GM21825 (cell line): ENCODE data around the gene TSC22D3.
"Not testable (repeated sequence)": the region's sequence is repeated elsewhere in the genome, so short reads cannot be mapped to it uniquely, and the experiment has no call there.

Experiments used
- ATAC-seq: cut with Tn5 transposase; IDR thresholded peaks from one replicate; pipeline ENCODE4 v1.9.1; 2021; ENCODE audit warnings: mild to moderate bottlenecking, moderate library complexity; ENCODE audit not compliant: unreplicated experiment

TSC22D3 gene

DNA sequence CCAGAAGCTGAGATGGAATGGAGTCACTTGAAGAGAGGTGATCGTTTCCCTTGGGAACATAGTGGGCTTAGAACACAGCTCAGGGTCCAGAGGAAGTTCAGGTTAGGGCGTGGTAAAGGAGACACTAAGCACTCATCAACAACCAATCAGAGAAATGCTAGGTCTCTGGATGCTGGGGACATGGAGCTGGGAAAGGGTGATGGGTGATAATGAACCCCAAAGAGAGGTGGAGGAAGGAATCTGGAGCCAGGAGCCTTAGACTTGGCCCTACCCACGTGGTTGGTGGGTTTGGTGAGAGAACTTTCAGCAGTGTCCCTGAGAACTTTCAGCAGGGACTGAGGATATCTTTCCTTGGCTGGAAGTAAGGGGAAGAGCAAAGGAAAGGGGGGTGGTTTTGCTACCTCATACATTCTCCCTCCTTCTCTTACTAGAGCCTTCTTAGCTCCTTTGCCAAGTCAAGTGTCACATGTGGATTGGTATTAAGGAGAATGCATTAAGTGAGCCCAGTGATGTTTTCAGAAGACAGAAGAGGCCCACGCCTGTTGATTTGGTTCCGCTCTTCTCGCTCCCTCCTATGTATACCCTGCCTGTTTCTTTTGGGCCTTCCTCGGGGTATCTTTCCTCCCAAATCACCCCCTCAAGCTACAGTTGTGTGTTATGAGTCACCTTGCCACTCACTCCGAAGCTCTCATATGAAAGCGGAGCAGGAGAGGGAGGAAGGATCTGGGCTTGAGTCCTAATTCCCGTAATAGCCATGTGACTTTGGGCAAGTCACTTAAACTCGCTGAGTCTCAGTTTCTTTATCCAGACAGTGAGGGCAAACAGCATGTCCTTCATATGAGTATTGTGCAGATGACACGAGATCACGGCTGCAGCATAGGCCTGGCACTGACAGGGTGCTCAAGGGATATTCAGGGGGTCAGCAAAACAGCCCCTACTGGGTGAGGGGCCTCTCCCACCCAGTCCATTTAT, 63.1 kb downstream of the TSC22D3 start:
- ATAC-seq, result no peak

DNA sequence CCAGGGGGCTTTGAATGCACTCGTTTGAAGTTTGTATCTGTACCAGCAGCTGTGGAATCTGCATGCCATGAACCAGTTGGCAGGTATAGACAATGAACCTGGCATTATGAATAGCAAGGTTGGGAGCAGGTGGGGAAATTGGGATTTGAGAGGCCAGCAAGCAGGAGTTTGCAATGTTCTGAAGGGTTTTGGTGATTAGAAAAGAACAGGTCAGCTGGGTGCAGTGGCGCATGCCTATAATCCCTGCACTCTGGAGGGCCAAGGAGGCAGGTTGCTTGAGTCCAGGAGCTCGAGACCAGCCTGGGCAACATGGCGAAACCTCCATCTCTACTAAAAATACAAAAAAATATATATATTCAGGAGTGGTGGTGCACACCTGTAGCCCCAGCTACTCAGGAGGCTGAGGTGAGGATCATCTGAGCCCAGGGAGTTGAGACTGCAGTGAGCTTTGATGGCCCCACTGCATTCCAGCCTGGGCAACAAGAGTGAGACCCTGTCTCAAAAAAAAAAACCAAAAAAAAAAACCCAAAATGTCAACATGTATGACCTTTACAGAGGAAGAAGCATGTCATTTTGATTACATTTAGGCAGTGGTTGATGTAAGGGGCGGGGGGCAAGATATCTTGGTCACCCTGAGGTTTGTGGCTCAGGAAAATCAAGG, 63.9 kb downstream of the TSC22D3 start:
- no peak for ATAC-seq

- ATAC-seq, result peak; percentile 90
Observed at GRCh38 chrX:107710617-107711391, 64.8 kb downstream of the TSC22D3 start.

DNA sequence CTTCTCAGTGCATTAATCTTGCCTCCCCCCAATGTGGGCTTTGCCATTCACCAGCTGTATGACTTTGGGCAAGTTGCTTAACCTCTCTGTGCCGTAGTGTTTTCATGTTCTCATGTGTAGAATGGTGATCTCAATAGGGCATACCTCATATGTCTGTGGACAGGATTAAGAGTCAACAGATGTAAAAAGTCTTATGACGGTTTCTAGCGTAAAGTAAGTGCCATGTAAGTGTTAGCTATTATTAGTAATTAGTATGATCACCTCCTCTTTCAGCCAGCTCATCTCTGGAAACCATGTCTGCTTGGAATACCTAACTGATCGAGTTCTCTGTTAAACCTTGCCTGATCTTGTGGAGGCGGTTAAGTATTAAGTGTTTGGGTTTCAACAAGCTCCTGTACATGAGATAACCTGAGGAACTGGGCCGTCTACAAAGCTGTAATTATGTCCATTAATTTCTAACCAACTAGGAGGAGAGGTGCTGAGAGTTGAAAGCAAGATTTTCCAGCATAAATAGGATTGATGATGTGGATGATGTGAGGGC, 66.3 kb downstream of the TSC22D3 start:
- no peak for ATAC-seq

DNA sequence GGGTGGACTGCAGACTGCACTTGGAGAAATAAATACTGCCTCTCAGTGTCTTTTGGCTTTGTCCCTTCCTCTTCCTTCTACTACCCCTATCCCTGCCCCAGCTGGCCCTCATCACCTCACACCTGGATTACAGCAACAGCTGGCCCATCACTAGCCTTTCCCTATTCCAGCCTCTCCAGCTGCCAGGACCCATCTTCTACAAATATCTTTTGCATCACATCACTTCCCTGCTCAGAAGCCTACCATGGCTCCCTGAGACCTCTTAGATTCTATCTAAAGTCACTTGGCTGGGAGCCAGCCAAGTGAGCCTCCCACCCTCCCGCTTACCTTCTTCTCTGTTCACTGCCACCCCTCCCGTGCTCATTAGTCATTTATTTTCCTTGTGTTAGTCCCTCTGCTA, 66.8 kb downstream of the TSC22D3 start:
- ATAC-seq, result no peak

GRCh38 chrX:107707866-107708265, 67.7 kb downstream of the TSC22D3 start:
- ATAC-seq, result no peak

- ATAC-seq, result no peak
Observed at GRCh38 chrX:107706309-107706708, 69.3 kb downstream of the TSC22D3 start.

DNA sequence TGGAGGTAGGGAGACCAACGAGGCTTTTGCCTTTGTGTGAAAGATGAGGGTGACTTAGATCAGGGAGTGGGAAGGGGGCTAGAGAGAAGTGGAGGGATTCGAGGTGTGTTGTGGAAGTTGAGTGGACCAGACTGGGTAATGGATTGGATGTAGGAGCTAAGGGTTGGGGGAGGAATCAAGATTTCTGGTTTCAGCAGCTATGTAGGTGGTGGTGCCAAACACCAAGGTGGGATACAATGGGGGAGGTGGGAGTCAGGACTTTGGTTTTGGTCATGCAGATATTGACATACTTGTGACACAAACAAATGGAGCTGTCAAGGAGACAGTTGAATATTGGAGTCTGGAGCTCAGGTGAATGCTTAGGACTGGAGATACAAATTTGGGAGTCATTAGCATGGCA, 71.0 kb downstream of the TSC22D3 start:
- ATAC-seq, result no peak

- no peak for ATAC-seq
Observed at GRCh38 chrX:107704181-107704580, 71.4 kb downstream of the TSC22D3 start.

DNA sequence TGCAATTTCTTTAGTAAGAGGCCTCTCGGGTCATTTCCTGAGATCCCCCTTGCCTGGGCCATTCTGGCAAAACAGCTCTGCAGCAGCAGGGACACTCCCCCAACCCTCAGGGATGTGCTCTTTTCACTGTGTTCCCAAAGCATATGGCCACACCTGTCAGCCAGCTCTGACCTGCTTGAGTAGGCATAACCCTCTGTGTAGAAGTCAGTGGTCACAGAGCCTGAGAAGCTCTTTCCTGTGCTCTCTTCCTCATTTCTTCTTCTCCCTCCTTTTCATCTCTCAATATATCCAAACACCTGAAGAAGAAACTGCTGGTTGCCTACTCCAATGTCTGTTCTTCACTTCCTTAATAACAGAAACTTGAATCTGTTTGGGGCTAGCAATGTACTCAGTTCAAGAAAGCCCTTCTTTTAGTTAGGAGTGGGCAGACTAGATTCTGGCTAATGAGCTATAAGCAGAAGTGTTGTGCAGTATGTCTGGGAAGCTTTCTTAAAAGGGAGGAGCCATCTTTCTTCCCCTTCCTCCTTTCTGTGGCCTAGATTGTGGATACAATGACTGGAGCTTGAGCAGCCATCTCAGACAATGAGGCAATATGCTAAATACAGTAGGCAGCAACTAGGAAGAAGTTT, 74.0 kb downstream of the TSC22D3 start:
- peak; percentile 85 for ATAC-seq

DNA sequence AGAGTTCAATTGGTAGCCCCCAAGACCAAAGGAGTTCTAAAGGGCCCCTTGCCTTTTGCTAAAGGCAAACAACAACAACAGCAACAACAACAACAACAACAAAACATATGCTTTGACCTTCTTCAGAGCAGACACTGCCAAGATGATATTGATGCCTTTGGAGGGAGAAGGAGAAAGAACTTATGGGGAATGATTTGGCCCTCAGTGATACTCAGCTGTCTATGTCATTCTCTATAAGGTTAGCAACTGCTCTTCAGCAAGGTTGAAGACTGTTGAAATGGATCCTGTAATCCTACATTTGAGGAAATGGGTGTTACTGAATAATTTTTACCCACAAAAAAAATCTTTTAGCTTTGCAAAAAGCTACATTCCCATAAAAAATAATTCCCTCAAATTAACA, 74.8 kb downstream of the TSC22D3 start:
- ATAC-seq, result no peak

DNA sequence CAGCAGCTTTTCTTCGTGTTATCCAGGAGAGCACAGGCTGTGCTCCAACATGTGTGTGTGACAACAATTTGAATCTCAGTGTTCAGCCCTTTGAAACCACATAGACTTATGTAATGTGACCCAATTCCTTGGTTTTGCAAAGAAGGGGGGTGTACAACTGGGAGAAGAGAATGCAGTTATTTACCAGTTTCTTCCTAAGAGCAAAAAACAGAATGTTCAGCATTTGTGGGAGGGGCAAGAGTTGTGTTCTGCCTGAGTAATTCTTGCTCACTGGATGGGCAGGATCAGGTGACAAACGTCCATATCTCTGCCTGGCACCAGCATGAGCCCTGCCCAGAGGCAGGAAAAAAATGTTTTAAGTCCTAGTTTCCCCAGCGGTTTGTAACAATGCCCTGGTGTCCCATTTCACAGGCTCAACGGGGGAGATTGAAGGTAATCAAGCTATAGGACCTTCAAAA, 75.2 kb downstream of the TSC22D3 start:
- no peak for ATAC-seq

GRCh38 chrX:107699616-107700015, 76.0 kb downstream of the TSC22D3 start:
- ATAC-seq, result no peak

DNA sequence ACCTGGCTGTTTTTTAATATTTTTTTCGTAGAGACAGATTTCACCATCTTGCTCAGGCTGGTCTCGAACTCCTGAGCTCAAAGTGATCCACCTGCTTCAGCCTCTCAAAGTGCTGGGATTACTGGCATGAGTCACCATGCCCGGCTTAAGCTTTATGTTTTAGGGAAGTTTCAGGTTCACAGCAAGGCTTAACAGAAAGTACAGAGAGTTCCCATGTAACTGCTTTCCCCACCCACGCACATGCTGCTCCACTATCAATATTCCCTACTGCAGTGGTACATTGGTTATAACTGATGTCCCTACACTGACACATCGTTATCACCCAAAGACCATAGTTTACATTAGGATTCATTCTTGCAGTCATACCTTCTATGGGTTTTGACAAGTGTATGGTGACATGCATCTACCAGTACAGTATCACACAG, 84.6 kb downstream of the TSC22D3 start:
- ATAC-seq, result no peak

DNA sequence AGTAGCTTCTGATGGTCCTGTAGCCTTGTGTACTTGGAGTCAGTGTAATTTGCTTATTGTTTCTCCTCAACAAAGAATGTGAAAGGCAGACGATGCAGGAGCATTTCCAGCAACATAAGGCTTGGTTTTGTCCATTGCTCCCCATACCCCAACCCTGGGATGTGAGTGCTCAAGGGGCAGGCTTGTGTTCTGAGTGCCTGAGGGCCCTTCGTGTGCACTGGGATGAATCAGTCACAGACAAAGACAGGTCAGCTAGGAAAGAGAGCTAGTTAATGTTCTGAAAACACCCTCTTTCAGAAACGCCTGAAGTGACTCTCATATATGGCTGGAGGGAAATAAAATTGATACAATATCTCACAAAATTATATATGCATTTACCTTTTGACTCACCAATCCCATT, 88.1 kb downstream of the TSC22D3 start:
- ATAC-seq, result no peak

DNA sequence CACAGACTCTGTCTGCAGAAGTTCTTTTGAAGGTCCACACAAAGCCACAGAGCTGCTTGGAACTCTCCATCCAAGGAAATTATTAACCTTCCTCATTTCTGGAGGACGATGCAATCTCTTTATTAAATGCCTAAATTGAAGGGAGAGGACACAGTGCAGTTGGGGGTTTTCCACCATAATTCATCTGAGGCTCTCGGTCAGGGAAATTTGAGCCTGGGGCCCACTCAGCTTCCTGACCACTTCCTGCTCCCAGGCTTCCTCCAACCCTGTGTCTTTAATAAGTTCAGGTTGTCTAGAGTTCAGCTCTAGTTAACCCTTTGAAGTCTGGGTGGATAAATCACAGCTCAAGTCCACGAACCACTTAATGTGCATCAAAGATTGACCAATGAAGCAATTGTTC, 88.8 kb downstream of the TSC22D3 start:
- no peak for ATAC-seq

DNA sequence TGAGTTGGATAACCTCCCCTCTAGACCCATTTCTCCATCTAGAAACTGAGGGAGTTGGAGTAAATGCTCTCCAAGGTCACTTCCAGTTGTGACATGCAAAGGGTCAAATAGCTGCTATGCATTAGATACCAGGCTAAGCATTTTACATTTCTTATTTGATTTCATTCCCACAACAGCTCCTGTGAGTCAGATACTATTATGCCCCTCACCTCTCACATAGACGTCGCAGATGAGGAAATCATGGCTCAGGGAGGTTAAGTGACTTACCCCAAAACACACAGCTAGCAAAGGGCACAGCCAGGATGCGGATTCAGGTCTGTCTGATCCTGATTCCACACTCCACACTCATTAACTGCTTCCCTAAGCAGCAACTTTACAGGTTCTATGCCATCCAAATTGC, 89.6 kb downstream of the TSC22D3 start:
- ATAC-seq, result no peak

GRCh38 chrX:107685586-107685985, 90.0 kb downstream of the TSC22D3 start:
- ATAC-seq, result not testable (repeated sequence)

DNA sequence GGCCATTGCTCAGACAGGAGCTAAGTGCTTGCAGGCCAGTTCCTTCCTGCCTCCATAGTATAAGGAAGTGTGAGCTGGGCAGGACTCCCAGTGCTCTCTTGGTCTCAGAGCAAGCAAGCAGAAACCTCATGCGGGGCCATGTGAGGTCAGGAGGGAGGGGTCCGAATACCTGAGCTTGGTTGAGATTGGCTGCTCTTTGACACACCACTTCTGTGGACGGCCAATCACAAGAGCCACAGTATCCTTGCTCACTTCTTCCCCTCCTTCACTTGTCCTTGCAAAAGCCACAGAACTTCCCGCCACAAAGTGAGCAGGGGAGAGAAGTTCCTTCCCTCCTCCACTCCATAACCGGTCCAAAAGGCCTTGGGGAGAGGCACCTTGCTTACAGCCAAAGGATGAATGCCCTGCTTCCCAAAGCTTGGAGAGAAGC, 90.6 kb downstream of the TSC22D3 start:
- peak; percentile 89 for ATAC-seq

DNA sequence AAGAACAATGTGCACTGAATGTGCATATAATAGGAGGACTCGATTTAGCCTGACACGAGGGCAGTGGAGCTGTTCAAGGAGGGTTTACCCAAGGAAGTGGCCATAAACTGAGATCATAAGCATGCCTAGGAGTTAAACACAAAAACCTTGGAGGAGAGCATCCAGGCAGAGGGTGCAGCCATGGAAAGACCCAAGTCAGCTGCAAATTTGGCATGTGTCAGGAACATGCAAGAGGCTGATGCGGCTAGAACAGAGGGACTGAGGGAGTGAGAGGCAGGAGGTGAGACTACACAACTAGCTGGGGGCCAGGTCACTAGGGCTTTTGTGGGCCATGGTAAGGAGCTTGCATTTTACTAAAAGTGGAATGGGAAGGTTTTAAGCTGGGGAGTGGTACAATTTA, 91.7 kb downstream of the TSC22D3 start:
- no peak for ATAC-seq
